HG03025 (cell line): Measurements from ENCODE around the gene PLXNA4.
"Not testable (repeated sequence)": the region's sequence is repeated elsewhere in the genome, so short reads cannot be mapped to it uniquely, and the experiment has no call there.

Experiments
- ATAC-seq: cut with Tn5 transposase; IDR thresholded peaks from one replicate; pipeline ENCODE4 v1.9.1; 2021; ENCODE audit warnings: mild to moderate bottlenecking, moderate library complexity; ENCODE audit not compliant: unreplicated experiment, low FRiP score

The PLXNA4 gene

GRCh38 chr7:132191418-132191817 lies 384.9 kb downstream of the PLXNA4 start:
- no peak for ATAC-seq

GRCh38 chr7:132190683-132191082 lies 385.6 kb downstream of the PLXNA4 start:
- no peak for ATAC-seq

GRCh38 chr7:132189881-132190280 lies 386.4 kb downstream of the PLXNA4 start:
- no peak for ATAC-seq

- ATAC-seq: no peak
These were observed 388.1 kb downstream of the PLXNA4 start for GRCh38 chr7:132187869-132188789.

- no peak for ATAC-seq
These were observed 388.9 kb downstream of the PLXNA4 start for GRCh38 chr7:132187391-132187790.

GRCh38 chr7:132185150-132185549 lies 391.1 kb downstream of the PLXNA4 start:
- no peak for ATAC-seq

- ATAC-seq: no peak
These were observed 392.4 kb downstream of the PLXNA4 start for GRCh38 chr7:132183781-132184380.

GRCh38 chr7:132182992-132183391 lies 393.3 kb downstream of the PLXNA4 start:
- no peak for ATAC-seq

GRCh38 chr7:132181946-132182685 lies 394.2 kb downstream of the PLXNA4 start:
- ATAC-seq: no peak

GRCh38 chr7:132181371-132181770 lies 394.9 kb downstream of the PLXNA4 start:
- ATAC-seq: no peak

- ATAC-seq: no peak
These were observed 395.8 kb downstream of the PLXNA4 start for GRCh38 chr7:132180481-132180880.

GRCh38 chr7:132179681-132180080 lies 396.6 kb downstream of the PLXNA4 start:
- ATAC-seq: no peak

- no peak for ATAC-seq
These were observed 397.2 kb downstream of the PLXNA4 start for GRCh38 chr7:132179080-132179430.

- not testable (repeated sequence) for ATAC-seq
These were observed 397.7 kb downstream of the PLXNA4 start for GRCh38 chr7:132178402-132179079.

- no peak for ATAC-seq
These were observed 398.4 kb downstream of the PLXNA4 start for GRCh38 chr7:132177708-132178401.

GRCh38 chr7:132176719-132177118 lies 399.6 kb downstream of the PLXNA4 start:
- ATAC-seq: no peak

- no peak for ATAC-seq
These were observed 405.1 kb downstream of the PLXNA4 start for GRCh38 chr7:132171130-132171576.

GRCh38 chr7:132169730-132170129 lies 406.5 kb downstream of the PLXNA4 start:
- ATAC-seq: no peak

- ATAC-seq: no peak
These were observed 408.0 kb downstream of the PLXNA4 start for GRCh38 chr7:132168239-132168638.

GRCh38 chr7:132165695-132166094 lies 410.6 kb downstream of the PLXNA4 start:
- ATAC-seq: not testable (repeated sequence)
